ENCODE measurements around the gene NUBP2. TPM values are rescaled to one million over a fixed set of nuclear protein-coding genes. Genes with fewer than 3 reads are reported as not detected.

The NUBP2 gene
- total and polyA plus RNA-seq, 10 of the 15 experiments (the other 5 are each of a cell fraction or from before 2014, with no cell fraction given) = 1.9 to 129 (median 51.7) TPM

DNA sequence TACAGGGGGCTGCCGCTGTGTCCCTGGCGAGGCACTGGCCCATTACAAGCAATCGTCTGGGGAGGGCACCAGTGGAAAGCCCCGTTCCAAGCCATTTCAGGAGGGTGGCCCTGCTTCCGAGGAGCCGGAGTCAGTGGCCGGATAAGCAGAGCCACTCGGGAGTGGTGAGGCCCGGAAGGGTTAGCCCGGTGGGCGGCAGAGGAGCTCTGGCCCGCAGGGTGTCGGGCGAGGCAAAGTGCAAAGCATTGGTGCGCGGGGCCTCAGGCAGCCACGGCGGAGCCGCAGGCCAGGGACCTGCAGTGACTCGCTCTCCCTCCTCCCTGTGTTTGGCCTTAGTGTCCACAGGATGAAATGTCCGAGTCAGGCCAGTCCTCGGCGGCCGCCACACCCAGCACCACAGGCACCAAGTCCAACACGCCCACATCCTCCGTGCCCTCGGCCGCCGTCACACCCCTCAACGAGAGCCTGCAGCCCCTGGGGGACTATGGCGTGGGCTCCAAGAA, 36.0 kb upstream of the NUBP2 start:
- Histone ChIP-seq H3K79me2 (ENCODE audit: control insufficient read depth, insufficient read depth, low read length) (no peaks in the 10 kb centered on the region), H3K27me3 (replicated peaks in 1 of 2; ENCODE audit: control insufficient read depth in 2 of 2, insufficient read depth in 2 of 2, low read length in 1 of 2) (no peaks in the 10 kb centered on the region), H3K4me3 (no peak overlapping the region), H3K27ac (ENCODE audit: control insufficient read depth, insufficient read depth) (no peak overlapping the region), H2AFZ (ENCODE audit: control insufficient read depth, low read depth, low read length) (no peak overlapping the region), H3K4me1 (ENCODE audit: control insufficient read depth, insufficient read depth, low read length) (no peaks in the 10 kb centered on the region), H3K36me3 (ENCODE audit: control insufficient read depth in 2 of 2, insufficient read depth in 2 of 2, low read length in 1 of 2) (peaks cover 7 to 13% of the 10 kb centered on the region in 2 experiments), H3K4me2 (ENCODE audit: control insufficient read depth, insufficient read depth) (no peak overlapping the region), H3K9ac (ENCODE audit: control insufficient read depth, insufficient read depth, low read length) (no peak overlapping the region), H4K20me1 (ENCODE audit: control insufficient read depth, insufficient read depth) (no peaks in the 10 kb centered on the region), H3K9me3 (replicated peaks; ENCODE audit: control insufficient read depth, insufficient read depth, low read length) (no peaks in the 10 kb centered on the region)
- ChIA-PET CTCF (no interaction called here), RAD21 (ENCODE audit: unreplicated experiment) (no interaction called here), POLR2A (no interaction called here), SMC1A (ENCODE audit: uncharacterized antibody, unreplicated experiment) (no interaction called here)
- WGBS (ENCODE audit: insufficient coverage, insufficient replicate concordance, low lambda C conversion rate, missing lambda C conversion rate) = 98% methylated on average over 30 of the region's 31 CpGs
- DNase-seq (ENCODE audit: low read depth, low spot score) (no peak), ATAC-seq (no peak), FAIRE-seq (no peak)
- no TSS peak for BruUV-seq (replicated peaks)
- in situ Hi-C loops (cut with MboI) (no loop called here), intact Hi-C loops (cut with micrococcal nuclease; ENCODE audit: unreplicated experiment) (no loop called here)
- TF ChIP-seq CHD2 (IDR thresholded peaks at IDR 0.05; ENCODE audit: borderline replicate concordance, low read depth, low read length) (no peak), YBX1 (IDR thresholded peaks at IDR 0.05) (no peak), STAT1 (conservative IDR thresholded peaks at IDR 0.05) (no peak), ASH2L (IDR thresholded peaks at IDR 0.05; ENCODE audit: borderline replicate concordance, low read depth) (no peak), MEF2A (IDR thresholded peaks at IDR 0.05; ENCODE audit: insufficient read depth, low read depth, low read length) (no peak), JUNB (IDR thresholded peaks at IDR 0.05) (no peak), SPI1 (IDR thresholded peaks at IDR 0.05; ENCODE audit: borderline replicate concordance, insufficient read depth, low read depth, low read length) (no peak)
- TF ChIP-seq, protein P1, sequence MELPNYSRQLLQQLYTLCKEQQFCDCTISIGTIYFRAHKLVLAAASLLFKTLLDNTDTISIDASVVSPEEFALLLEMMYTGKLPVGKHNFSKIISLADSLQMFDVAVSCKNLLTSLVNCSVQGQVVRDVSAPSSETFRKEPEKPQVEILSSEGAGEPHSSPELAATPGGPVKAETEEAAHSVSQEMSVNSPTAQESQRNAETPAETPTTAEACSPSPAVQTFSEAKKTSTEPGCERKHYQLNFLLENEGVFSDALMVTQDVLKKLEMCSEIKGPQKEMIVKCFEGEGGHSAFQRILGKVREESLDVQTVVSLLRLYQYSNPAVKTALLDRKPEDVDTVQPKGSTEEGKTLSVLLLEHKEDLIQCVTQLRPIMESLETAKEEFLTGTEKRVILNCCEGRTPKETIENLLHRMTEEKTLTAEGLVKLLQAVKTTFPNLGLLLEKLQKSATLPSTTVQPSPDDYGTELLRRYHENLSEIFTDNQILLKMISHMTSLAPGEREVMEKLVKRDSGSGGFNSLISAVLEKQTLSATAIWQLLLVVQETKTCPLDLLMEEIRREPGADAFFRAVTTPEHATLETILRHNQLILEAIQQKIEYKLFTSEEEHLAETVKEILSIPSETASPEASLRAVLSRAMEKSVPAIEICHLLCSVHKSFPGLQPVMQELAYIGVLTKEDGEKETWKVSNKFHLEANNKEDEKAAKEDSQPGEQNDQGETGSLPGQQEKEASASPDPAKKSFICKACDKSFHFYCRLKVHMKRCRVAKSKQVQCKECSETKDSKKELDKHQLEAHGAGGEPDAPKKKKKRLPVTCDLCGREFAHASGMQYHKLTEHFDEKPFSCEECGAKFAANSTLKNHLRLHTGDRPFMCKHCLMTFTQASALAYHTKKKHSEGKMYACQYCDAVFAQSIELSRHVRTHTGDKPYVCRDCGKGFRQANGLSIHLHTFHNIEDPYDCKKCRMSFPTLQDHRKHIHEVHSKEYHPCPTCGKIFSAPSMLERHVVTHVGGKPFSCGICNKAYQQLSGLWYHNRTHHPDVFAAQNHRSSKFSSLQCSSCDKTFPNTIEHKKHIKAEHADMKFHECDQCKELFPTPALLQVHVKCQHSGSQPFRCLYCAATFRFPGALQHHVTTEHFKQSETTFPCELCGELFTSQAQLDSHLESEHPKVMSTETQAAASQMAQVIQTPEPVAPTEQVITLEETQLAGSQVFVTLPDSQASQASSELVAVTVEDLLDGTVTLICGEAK (IDR thresholded peaks at IDR 0.05; ENCODE audit: borderline replicate concordance) = no peak
- TF ChIP-seq, protein P2, sequence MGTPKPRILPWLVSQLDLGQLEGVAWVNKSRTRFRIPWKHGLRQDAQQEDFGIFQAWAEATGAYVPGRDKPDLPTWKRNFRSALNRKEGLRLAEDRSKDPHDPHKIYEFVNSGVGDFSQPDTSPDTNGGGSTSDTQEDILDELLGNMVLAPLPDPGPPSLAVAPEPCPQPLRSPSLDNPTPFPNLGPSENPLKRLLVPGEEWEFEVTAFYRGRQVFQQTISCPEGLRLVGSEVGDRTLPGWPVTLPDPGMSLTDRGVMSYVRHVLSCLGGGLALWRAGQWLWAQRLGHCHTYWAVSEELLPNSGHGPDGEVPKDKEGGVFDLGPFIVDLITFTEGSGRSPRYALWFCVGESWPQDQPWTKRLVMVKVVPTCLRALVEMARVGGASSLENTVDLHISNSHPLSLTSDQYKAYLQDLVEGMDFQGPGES (IDR thresholded peaks at IDR 0.05) = no peak
- TF ChIP-seq, protein P3, sequence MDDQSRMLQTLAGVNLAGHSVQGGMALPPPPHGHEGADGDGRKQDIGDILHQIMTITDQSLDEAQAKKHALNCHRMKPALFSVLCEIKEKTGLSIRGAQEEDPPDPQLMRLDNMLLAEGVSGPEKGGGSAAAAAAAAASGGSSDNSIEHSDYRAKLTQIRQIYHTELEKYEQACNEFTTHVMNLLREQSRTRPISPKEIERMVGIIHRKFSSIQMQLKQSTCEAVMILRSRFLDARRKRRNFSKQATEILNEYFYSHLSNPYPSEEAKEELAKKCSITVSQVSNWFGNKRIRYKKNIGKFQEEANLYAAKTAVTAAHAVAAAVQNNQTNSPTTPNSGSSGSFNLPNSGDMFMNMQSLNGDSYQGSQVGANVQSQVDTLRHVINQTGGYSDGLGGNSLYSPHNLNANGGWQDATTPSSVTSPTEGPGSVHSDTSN (IDR thresholded peaks at IDR 0.05; ENCODE audit: insufficient replicate concordance, low read depth, low read length) = no peak
- TF ChIP-seq, protein P4, sequence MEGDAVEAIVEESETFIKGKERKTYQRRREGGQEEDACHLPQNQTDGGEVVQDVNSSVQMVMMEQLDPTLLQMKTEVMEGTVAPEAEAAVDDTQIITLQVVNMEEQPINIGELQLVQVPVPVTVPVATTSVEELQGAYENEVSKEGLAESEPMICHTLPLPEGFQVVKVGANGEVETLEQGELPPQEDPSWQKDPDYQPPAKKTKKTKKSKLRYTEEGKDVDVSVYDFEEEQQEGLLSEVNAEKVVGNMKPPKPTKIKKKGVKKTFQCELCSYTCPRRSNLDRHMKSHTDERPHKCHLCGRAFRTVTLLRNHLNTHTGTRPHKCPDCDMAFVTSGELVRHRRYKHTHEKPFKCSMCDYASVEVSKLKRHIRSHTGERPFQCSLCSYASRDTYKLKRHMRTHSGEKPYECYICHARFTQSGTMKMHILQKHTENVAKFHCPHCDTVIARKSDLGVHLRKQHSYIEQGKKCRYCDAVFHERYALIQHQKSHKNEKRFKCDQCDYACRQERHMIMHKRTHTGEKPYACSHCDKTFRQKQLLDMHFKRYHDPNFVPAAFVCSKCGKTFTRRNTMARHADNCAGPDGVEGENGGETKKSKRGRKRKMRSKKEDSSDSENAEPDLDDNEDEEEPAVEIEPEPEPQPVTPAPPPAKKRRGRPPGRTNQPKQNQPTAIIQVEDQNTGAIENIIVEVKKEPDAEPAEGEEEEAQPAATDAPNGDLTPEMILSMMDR (IDR thresholded peaks at IDR 0.05 in 2 of 3, conservative IDR thresholded peaks at IDR 0.05 in 1 of 3; ENCODE audit: control insufficient read depth in 2 of 3, extremely low read depth in 1 of 3, insufficient read depth in 1 of 3, low read depth in 3 of 3, low read length in 3 of 3) = no peak
